Right ventricle myocardium inferior (tissue), 1 donor: ENCODE data around the gene MTG1. TPM values are rescaled to one million over a fixed set of nuclear protein-coding genes. Genes with fewer than 3 reads are reported as not detected.
A peak's percentile ranks its signal among the peaks of the same experiment; 100 is the strongest.

Experiments used
- ATAC-seq: fragments of 200-7000 bp; cut with Tn5 transposase; one replicate; pipeline ENCODE4 v1.9.1; 2020; ENCODE audit warnings: mild to moderate bottlenecking, moderate library complexity
- DNase-seq: peaks from one replicate; pipeline ENCODE4 v3.0.0; 2021; ENCODE audit errors: missing footprints
- intact Hi-C: fragments of 100-400 bp; cut with DNase I; formaldehyde crosslinking; loops from one replicate; pipeline ENCODE4 v1.11.0; 2022
- long read RNA-seq: library from polyadenylated mRNA; unstranded; transcript quantifications from one replicate; pipeline ENCODE4 v2.0.0, GENCODE V29; 2021
- total RNA-seq: library from RNA; stranded (reverse); fragmentation: NEBNext Ultra II Directional; extraction: Animal tissue kit (Norgen Biotek cat#: 25700); gene quantifications from one replicate; pipeline ENCODE4 v1.2.1, GENCODE V29; 2021
- donor health status: DM: no; HTN: yes; CAD: no; lungs with severe emphysema.

MTG1 gene
- 17.8 TPM for total RNA-seq
- long read RNA-seq, transcript MTG1-201 (11 exons, 1,560 nt): major isoform, 11 of 13 reads
- long read RNA-seq, partial matches to known transcripts: 0 of 13 reads
- long read RNA-seq, other reads (novel, unspliced or antisense): 2 of 13 reads

GRCh38 chr10:133394064-133394663 lies at the start of gene MTG1:
MTG1 (plus strand) TSS chr10:133394157; CDS start chr10:133394221, 64 bp downstream.
- DNase-seq (peak; percentile 96), ATAC-seq (peak; percentile 98)
- intact Hi-C loops: no loop called here

DNA sequence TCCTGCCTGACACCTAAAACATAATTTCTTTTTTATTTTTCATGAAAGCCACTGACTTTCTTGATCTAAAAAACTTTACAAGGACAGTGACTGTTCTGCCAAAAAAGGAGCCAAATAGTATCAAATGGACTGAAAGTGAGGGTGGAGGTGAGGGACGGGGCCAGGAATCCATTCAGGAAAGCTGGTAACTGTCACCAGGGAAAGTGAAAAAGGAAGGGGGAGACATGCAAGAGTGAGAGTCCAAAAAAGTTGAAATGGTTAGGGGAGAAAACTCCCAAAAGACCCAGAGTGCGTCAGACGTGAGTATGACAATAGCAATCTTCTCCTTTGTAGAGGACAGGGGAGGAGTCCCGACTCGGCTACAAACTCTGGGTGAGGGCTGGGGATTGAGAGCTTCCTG lies 49.7 kb upstream of the MTG1 start:
- intact Hi-C loops: no loop called here
- no peak for ATAC-seq
- DNase-seq: no peak

- intact Hi-C loops: no loop called here
- DNase-seq (no peak), ATAC-seq (no peak)
Observed at GRCh38 chr10:133346413-133346812, 47.5 kb upstream of the MTG1 start.

DNA sequence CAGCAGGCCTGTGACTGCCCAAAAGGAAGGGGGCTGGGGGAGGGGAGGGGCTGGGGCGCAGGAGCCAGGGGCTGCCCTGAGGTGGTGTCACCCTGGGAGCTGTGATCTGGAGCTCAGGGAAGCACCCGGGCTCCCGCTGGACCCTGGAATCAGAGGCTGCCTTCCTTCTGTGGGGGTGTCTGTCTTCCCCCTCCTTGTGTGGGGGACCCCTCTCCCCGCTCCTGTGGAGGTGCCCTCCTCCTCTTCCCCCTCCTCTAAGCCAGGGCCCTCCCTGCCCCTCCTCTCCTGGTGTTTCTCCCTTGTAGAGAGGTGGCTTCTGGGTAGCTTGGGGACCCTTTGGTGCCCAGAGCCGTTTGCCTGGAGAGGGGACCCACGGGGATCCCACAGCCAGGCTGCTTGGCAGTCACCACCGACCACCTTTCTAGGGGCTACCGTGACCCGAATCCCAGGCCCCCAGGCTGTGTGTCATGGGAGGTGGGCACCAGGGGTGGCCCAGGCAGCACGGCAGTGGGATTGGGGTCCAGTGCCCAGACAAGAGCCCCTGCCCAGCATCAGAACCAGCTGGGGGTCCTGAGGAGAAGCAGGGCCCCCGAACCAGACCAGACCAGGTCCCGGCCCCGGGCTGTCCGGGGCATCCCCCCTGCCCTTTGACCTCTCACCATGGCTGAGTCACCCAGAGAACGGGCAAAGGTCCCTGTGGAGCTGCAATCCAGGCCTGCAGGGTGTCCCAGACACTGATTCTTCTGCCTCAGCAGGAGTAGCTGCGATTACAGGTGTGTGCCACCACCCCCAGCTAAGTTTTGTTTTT lies 46.0 kb upstream of the MTG1 start:
- intact Hi-C loops: no loop called here
- no peak for ATAC-seq
- DNase-seq: no peak

DNA sequence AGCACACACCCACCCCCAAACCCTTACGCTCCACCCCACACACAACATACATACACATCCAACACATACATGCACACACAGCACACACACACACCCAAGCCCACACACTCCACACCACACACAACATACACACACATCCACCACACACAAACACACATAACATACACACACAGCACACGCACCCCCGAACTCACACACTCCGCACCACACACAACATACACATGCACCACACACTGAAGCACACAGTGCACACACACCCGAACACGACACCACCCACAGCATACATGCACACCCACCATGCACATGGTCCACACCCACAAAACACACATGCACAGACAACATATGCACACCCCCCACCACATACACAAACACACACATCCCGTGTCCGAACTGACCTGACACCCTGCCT lies 44.8 kb upstream of the MTG1 start:
- DNase-seq (peak; percentile 45), ATAC-seq (no peak)
- intact Hi-C loops: no loop called here

DNA sequence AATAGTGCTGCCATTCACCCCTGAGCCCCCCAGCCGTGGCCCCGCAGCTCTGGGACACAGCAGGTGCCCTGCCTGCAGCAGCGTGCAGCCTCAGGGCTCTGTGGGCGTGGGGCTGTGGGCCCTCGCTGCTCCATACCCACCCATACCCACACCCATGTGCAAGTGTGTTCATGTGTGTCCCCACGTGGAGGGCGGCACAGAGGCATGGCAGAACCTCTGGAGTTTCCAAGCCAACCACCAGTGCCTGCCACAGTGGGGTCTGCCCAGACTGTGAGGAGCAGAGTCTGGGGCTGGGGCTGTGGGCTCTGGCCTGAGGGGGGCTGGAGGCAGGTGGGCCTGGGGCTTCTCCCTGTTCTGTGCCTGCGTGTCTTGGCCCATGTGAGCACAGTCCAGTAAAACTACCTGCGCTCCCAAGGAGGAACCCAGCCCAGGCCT lies 44.4 kb upstream of the MTG1 start:
- ATAC-seq (no peak), DNase-seq (peak; percentile 33)
- intact Hi-C loops: no loop called here

DNA sequence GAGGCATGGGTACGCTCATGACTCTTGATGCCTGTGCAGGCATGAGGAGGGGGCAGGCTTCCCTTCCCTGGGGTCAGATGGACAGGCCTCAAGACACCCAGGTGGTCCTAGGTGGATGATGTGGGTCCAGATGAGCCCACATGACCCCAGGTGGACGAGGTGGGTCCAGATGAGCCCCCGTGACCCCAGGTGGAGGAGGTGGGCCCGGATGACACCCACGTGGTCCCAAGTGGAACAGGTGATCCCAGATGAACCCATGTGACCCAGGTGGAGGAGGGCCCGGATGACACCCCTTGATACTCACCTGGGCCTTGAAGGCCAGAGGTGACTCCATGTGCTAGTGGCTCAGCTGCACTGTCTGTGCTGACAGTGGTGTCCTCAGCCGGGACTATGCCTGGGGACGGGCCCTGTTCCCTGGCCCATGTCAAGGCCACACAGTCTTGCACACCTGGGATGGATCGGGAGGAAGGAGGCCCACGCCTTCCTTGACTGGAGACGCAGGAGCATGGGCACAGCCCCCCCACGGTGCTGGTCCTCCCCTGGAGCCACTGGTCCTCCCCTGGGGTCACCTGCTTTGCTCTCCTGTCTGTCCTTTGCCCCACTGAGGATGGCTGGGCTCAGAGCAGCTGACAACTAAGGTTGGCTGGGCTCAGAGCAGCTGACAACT lies 43.5 kb upstream of the MTG1 start:
- ATAC-seq (no peak), DNase-seq (peak; percentile 45)
- intact Hi-C loops: no loop called here

DNA sequence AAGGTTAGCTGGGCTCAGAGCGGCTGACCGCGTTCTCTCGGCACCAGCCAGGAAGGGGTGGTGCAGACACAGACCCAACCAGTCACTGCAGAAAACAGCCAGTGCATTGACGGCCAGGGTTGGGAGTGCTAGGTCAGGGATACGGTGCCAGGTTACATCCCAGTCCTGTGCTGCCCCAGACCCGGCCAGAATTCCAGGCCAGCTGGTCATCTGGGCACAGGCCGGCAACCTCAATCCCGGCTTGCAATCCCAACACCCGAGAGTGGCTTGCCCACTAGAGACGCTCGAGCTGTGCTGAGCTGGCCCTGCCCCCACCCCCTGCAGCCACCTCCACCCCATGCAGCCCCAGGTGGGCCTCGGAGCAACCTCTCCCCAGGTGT lies 43.0 kb upstream of the MTG1 start:
- DNase-seq (peak; percentile 68), ATAC-seq (no peak)
- intact Hi-C loops: no loop called here

DNA sequence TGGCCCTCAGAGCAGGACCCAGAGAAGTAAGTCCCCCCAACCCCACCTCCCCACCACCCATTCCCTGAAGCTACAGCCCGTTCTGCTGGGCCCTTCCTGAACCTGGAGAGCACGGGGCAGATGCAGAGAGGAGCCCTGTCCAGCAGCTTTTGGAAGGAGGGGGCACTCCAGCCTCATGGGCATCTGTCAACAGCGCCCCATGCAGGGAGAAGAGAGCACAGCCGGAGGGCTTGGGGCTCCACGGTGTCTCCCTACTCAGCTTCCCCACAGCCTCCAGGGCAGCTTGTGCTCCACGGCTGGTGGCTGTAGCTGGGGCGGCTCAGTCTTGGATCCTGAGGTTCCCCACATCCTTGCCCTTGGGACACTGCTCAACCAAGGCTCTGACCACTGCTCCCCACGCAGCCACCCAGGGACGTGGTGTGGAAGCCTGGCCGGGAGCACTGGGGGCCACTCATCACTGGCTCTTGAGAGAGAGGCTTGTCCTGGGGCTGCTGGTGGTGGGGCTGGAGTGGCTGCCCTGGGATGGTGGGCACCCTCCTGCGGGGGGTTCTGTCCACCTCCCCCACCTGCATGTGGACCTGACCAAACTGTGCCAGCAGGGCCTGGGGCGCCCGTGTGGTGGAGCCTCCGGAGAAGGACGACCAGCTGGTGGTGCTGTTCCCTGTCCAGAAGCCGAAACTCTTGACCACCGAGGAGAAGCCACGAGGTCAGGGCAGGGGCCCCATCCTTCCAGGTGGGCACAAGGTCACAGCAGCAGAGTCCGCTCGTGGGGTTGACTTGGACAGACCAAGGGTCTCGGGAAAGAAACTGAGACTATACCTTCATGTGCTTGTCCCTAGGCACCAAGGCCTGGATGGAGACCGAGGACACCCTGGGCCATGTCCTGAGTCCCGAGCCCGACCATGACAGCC lies 42.3 kb upstream of the MTG1 start:
- ATAC-seq: no peak
- DNase-seq: peak; percentile 70
- intact Hi-C loops: no loop called here

DNA sequence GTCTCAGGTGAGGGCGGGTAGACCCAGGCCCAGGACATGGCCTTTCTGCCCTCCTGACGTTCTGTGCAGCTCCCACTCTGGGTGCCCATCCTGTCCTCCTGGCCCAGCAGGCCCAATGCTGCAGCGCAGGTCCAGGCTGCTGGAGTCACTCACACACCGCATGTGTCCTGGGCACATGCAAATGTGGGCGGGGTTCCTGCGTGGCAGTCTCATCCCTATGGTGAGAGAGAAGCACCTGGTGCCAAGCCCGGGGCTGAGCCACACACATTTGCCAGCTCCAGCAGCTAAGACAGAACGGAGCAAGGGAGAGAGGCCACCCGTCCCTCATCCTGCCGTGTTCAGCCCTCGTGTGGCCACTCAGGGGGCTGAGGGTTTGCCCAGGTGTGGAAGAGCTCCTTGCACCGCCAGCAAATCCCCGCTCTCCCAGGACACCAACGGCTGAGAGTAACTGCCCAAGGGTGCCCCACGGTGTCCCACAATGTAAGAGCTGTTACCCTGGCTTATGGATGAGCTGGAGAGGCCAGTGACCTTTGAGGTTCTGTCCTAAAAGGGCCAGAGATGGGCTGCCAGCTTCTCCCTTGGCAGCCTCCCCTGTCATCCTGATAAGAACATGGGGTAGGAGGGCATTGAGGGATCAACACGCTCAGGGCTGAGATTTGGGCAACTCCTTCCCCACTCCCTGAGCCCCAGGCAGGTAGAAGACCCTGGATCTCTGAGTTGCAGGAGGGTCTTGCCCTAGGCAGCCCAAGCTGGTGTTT lies 40.6 kb upstream of the MTG1 start:
- ATAC-seq: no peak
- DNase-seq: peak; percentile 50
- intact Hi-C loops: no loop called here

DNA sequence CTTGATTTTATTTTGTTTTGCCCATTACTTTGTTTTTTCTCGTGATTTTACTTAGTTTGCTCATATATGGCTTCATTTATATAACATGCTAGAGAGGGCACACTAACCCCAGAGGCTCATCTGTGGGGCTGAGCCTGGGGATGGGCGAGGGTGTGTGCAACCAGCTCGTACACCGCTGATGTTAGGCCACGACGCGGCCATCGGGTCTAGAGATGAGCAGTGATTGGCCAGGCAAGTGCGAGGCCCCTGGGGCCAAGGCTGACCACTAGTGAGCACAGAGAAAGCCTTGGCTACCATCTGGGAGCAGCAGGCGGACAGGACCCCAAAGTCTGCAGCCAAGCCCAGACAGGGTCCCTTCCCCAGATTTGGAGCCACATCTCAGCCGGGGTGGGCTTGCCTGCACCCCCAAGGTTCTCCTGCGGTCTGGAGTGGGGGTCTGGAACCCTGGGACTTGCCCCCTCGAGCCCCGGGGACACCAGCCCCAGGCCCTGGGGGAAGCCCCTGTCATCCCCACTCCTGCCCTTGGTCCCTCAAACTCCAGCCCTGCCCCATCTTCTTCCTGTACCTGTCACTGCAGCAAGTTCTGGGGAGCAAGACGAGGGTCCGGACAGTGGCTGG lies 39.9 kb upstream of the MTG1 start:
- intact Hi-C loops: no loop called here
- DNase-seq (peak; percentile 57), ATAC-seq (no peak)

- DNase-seq (peak; percentile 37), ATAC-seq (no peak)
- intact Hi-C loops: no loop called here
Observed at GRCh38 chr10:133354672-133355240, 39.2 kb upstream of the MTG1 start.

- DNase-seq (peak; percentile 40), ATAC-seq (no peak)
- intact Hi-C loops: no loop called here
Observed at GRCh38 chr10:133355266-133355665, 38.7 kb upstream of the MTG1 start.

GRCh38 chr10:133355991-133356390 lies 38.0 kb upstream of the MTG1 start:
- DNase-seq (peak; percentile 49), ATAC-seq (no peak)
- intact Hi-C loops: no loop called here

- intact Hi-C loops: no loop called here
- peak; percentile 37 for DNase-seq
- ATAC-seq: no peak
Observed at GRCh38 chr10:133356549-133357284, 37.2 kb upstream of the MTG1 start.

- DNase-seq: no peak
- intact Hi-C loops: no loop called here
Observed at GRCh38 chr10:133357285-133358161, 36.4 kb upstream of the MTG1 start, which contains the start of gene FUOM. FUOM (minus strand) TSS chr10:133358019; CDS start chr10:133358007, 12 bp downstream.

More at GRCh38 chr10:133357285-133358161, 36.4 kb upstream of the MTG1 start, which contains the start of gene FUOM:
- ATAC-seq: peak; percentile 79
